GM19395 (cell line): ENCODE results near the gene DKK3.
"Not testable (repeated sequence)": the region's sequence is repeated elsewhere in the genome, so short reads cannot be mapped to it uniquely, and the experiment has no call there.

Source experiments
- ATAC-seq: cut with Tn5 transposase; IDR thresholded peaks from one replicate; pipeline ENCODE4 v1.9.1; 2021; ENCODE audit warnings: mild to moderate bottlenecking, moderate library complexity; ENCODE audit not compliant: unreplicated experiment

DKK3 gene

DNA sequence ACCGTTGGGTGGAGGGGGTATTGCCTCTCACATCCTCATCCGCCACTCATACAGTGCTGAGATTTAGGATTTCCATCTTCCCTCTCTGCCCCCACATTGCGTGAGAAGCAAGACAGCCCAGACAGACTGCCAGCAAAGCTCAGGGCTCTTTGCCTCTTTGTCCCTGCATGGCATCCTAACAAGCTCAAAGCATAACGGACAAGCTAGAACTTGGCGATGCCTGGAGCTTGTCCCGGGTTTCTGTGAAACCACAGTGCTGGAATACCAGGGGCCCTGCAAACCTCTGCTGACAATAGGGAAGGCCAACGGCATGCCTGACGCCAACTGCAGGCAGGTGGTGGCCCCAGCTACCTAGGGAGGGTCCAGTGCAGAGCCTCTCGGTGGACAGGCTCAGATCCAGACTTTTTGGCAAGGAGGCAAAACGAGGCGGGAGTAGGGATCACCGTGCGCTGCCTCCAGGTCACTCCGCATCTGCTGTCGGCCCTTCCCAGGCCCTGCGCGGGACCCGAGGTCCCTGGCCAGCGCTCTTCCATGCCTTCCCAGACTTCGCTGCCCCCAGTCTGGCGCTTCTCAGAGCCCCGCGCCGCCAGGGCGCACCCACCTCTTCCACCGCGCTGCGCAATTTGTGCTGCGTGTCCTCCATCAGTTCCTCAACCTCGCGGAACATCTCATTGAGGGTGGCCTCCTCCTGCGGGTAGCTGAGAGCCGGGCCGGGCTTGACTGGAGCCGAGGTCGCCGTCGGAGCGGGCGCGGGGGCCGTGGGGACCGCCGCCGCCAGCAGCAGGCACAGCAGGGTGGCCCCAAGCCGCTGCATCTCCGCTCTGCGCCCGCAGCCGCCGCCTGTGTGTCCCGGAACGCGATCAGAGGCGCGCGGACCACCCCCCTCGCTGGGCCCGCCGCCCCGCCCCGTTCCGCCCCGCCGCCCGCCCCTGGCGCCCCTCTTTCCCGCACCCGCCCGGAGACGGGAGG lies at the start of gene DKK3:
Gene DKK3 (minus strand): TSS at position 858 of the 969 bp plus-strand sequence. CDS start 44 bp downstream, at position 814.
- no peak for ATAC-seq

- ATAC-seq = no peak
Measured at GRCh38 chr11:12057299-12057980, 49.0 kb upstream of the DKK3 start.

DNA sequence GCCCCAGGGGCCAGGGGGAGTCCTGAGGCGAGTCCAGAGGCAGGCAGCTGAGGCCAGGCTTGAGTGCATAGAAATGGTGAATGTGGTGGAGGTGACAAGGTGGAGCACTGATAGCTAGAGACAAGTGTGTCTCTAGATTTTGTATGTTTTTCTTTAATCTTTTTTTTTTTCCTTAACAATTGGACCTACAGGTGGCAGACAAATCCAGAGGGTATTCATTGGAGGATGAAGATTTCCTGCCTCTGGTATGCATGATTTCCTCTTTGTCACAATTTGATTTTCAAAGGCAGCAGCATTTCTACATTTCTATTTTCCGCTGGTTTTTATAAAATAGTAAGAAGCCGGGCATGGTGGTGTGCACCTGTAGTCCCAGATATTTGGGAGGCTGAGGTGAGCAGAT lies 47.7 kb upstream of the DKK3 start:
- ATAC-seq = no peak

DNA sequence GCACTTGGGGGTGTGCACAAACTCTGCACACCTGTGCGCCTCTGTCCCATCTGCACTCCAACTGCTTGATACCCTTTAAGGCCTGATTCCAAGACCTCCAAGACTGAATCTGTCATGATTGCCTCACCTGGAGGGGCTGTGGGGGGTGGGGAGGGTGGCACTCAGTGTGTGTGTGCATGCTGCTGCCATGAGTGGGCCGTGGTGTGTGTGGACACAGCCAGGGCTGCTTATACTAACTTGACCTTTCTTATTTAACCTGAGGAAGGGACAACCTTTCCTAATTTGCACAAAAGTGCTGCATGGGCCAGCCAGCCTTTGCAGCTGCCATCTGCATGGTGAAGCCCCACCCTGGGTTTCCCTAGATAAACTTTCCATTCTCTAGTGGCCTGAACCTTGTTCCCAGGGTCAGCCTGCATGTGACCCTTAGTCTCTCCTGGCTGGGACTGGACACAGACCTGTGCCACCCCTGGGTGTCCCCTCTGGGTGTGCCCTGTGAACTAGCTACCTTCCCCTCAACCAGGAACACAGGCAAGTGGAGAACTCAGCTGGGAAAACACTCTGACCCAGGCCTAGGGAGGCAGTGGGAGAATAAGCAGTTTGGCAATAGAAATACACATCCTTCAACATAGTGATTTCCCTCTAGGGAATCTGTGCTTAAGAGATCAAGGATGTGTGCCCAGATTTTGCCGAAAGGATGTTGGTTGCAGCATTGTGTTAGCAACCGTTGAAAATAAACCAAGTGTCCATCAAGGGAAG lies 45.4 kb upstream of the DKK3 start:
- ATAC-seq = no peak

DNA sequence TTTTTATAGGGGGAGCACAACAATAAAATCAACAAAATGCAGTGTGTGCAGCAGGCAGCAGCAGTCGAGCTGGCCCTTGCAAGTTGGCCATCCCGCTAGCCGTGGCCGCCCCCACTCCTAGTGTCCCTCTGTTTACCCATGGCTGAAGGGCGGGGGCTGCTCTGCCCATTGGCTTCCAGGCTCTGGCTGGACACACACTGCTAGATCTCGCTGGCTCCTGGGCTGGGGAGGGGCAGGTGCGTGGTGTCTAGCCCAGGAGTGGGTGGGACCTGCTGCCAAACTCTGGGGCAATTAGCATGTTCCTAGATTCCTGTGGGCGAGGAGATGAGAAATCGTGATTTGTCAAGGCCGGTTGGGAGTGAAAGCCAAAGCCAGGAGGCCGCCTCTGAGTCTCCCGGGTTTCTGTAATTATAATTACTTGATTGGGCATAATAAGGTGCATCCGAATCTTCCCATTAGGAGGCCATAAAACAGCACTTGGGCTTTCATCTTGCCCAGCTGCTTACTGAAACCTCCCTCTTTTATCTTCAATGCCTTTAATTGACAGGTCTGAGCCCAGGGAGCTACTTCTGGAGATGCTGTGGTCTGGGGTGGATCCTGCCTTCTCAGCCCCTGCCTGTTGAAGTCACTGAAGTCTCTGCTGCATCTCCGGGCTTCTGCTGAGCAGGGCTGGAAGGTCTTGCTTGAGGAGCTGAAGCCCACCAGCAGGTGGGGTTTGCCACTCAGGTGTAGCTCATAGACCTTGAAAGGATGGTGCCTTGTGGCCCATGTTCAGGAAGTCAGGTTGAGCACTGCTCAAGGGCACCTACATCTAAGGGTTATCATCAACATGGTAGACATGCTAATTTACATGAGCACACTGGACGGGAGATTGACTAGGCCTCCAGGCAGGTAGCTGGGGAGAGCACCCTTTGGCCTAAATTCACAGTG lies 44.5 kb upstream of the DKK3 start:
- ATAC-seq = no peak

GRCh38 chr11:12051287-12051662 lies 42.8 kb upstream of the DKK3 start:
- ATAC-seq = no peak

DNA sequence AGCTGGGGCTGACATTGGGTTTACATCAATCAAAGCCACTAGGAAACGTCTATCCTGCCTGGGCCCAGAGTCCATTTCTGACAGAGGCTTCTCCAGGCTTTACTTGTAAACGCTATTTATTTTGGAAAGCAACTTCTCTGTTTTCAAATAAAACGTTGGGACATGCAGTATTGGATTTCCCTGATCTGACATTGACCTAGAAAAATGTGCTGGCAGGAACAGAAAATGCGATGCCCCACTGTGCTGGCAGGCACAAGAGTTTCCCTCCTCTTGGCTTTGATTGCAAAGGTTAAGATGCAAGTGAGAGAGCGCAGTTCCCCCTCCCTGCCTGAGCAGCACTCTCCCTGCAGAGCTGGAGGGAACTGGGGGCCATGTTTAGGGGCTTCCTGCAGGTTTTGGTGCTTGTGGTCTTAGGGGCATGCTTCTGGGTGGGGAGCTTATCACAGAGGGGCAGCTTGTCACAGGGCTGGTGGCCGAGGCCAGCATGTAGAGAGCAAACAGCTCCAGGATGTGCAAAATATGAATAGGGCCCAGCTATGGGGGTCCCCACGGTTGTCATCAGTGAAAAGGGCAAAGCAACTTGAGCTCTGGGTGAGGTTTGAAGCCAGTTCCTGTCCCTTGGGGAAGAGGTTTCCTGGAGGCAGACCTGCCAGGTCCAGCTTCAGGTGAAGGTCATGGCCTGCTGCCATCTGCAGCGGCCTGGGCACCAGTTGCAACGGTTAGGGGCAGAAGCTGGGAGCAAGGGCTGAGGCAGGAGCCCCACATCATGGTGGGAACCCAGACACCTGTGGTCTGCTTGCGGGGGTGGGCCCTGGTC lies 42.3 kb upstream of the DKK3 start:
- no peak for ATAC-seq

DNA sequence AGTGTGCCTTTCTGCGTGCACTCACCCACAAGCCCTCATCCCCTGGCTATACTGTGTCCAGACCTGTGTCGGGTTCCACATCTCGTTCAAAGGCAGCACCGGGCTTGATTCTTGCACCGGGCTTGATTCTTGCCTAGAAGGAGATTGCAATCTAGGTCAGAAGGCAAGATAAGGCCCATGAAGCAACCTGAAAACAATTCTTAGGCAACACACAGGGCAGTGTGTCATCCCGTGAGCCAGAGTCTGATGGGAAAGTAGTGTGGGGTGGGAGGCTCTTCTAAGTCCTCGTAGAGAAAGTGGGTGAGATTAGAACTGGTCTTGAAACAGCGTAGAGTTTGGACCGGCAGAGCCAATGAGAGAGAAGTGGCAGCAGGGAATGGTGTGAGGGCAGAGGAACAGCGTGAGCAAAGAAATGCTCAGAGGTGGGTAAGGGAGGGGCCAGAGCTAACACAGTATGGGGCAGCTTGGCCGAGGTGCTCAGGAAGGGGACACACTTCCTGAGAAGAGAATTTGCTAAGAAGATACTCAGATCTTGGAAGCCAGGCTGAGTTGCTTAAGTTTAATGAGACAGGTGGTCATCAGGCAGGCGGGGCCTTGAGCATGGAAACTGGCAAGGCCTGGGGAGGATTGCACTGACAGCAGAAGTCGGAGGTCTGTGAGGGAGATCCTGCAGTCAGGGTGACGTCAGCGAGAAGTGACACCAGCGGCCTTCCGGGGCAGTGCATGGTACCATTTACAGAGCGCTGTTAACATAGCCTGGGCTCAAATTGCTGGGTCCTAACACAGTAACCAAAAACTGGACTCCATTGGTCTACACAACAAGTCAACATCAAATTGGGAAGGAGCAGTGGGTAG lies 40.7 kb upstream of the DKK3 start:
- no peak for ATAC-seq

DNA sequence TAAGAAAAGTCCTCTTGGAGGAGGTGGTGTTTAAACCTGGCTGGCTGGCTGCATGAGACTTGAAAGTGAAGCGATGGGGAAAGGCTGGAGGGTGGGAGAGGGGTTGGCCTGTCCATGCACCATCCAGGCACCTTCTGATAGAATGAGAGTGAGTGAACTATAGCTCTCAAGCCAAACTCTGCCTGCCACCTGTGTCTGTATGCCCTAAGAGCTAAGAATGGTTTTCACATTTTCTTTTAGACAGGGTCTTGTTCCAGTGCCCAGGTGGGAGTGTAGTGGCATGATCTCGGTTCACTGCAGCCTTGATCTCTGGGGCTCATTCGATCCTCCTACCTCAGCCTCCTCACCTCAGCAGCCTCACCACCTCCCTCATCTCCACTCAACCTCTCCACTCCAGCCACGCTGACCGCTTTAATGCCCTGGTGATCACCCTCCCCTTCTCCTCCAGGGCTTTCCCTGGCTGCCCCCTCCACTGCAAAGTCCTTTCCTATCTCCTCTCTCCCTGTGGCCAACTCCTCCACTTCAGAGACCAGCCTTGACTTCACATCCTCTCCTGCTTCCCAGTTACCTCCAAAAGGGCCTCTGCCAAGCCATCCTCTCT lies 38.3 kb upstream of the DKK3 start:
- ATAC-seq = no peak

GRCh38 chr11:12045914-12046635 lies 37.6 kb upstream of the DKK3 start:
- no peak for ATAC-seq

DNA sequence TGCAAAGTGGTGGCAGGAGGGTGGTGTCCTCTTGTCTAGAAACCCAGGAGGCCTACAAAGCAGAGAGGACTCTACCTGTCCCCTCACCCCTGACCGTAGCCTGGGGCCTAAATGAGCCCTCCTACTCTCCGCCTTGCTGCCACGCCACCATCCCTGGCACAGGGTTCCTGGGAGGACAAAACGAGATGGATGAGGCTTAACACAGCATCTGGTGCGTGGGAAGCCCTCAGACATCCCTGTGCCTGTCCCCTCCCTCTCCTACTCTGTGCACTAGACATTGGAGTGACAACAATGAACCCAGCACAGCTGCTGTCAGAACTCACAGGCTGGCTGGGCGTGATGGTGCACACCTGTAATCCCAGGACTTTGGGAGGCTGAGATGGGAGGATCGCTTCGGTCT lies 36.4 kb upstream of the DKK3 start:
- ATAC-seq = no peak

DNA sequence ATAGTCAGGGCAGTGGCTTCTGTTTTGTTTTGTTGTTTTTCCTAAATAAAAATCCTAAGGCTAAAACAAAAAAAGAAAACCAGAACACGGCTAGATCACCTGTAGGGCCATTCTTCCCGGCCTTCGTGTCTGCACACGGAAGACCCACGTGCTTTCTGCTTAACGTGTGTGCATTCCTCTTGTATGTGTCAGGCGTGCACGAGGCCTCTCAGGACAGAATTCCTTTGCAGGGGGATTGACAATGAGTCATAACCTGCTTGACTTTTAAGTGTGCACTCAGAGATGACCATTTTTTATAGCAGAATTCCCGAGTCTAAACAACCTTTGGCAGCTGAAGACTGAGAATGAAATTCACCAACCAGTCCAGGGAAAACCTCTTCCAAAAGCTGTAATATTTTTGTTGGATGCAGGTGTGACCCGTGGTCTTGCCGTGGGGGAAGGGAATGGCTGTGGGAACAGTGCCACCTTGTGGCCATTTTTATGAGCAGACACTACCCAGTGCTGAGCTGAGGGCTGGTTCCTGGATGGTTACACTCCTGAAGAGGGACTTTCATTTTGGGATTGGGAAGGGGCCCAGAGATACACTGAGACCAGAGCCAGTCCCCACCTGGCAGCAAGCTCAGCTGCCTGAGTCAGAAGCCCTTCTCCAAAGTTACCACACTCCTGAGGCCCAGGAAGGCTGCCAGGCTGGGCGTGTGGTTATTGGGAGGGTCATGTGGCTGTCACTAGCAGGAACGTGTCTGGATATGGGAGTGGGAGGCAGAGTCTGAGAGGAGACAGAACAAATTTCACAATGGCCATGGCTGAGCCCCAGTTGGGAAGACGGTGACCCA lies 35.7 kb upstream of the DKK3 start:
- peak; percentile 81 for ATAC-seq

DNA sequence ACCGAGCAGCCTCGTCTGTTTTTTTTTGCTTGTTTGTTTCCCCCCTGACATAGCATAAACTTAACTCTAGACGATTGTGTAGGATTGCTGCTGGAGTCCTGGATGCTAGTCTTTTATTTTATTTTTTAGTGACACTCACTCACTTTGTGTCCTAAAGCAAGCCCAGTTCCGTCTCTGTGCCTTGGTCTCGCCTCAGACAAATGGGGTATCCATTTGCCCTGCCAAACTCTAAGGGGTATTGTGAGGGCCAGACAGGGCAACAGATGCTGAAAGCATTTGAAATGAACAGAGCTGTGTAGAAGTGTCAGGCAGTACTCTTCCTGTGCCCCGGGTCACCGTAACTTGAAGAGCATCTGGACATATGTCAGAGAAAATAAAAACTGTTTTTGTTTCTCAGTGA lies 34.8 kb upstream of the DKK3 start:
- ATAC-seq = no peak

- ATAC-seq = no peak
Measured at GRCh38 chr11:12042215-12042676, 33.8 kb upstream of the DKK3 start.

DNA sequence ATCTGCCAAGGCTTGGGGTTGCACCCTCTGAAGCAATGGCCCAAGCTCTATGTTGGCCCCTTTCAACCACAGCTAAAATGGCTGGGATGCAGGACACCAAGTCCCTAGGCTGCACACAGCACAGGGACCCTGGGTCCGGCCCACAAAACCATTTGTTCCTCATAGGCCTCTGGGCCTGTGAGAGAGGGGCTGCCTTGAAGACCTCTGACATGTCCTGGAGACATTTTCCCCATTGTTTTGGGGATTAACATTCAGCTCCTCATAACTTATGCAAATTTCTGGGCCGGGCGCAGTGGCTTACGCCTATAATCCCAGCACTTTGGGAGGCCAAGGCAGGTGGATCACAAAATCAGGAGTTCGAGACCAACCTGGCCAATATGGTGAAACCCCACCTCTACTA lies 32.3 kb upstream of the DKK3 start:
- not testable (repeated sequence) for ATAC-seq

GRCh38 chr11:12032968-12033367 lies 24.5 kb upstream of the DKK3 start:
- no peak for ATAC-seq
